Limb (tissue), 2 donors: Measurements from ENCODE around the gene NDUFA8.

Experiments used
- DNase-seq, 2 donors: peaks; one replicate each; pipeline ENCODE4 v3.0.0-alpha.2; 2016; ENCODE audit errors: extremely low spot score in 2 of 2

The NDUFA8 gene

GRCh38 chr9:122184551-122184950 is 25.0 kb upstream of the NDUFA8 start:
- no peak for DNase-seq

GRCh38 chr9:122183501-122183900 is 23.9 kb upstream of the NDUFA8 start:
- no peak for DNase-seq

GRCh38 chr9:122180633-122181032 is 21.1 kb upstream of the NDUFA8 start:
- DNase-seq = no peak

GRCh38 chr9:122179690-122180074 is 20.1 kb upstream of the NDUFA8 start:
- DNase-seq = no peak

- DNase-seq = no peak
Measured at GRCh38 chr9:122179054-122179689, 19.6 kb upstream of the NDUFA8 start.

GRCh38 chr9:122176916-122177315 is 17.3 kb upstream of the NDUFA8 start:
- DNase-seq = no peak

- DNase-seq = no peak
Measured at GRCh38 chr9:122173670-122174069, 14.1 kb upstream of the NDUFA8 start.

GRCh38 chr9:122172131-122172530 is 12.6 kb upstream of the NDUFA8 start:
- no peak for DNase-seq

- no peak for DNase-seq
Measured at GRCh38 chr9:122168356-122168755, 8.8 kb upstream of the NDUFA8 start.

- DNase-seq = no peak
Measured at GRCh38 chr9:122164286-122164685, 4.7 kb upstream of the NDUFA8 start.

- DNase-seq = no peak
Measured at GRCh38 chr9:122162415-122162814, 2.8 kb upstream of the NDUFA8 start.

GRCh38 chr9:122159925-122160246 is 307 bp upstream of the NDUFA8 start:
- no peak for DNase-seq

- DNase-seq = no peak
Measured at GRCh38 chr9:122158202-122158601, 1.4 kb downstream of the NDUFA8 start.

GRCh38 chr9:122155796-122156195 is 3.8 kb downstream of the NDUFA8 start:
- no peak for DNase-seq

- no peak for DNase-seq
Measured at GRCh38 chr9:122151267-122151828, 8.2 kb downstream of the NDUFA8 start.

GRCh38 chr9:122145592-122145863 is 14.1 kb downstream of the NDUFA8 start:
- no peak for DNase-seq

- DNase-seq = no peak
Measured at GRCh38 chr9:122144836-122145591, 14.6 kb downstream of the NDUFA8 start.

- DNase-seq = no peak
Measured at GRCh38 chr9:122143876-122144405, 15.6 kb downstream of the NDUFA8 start.

- no peak for DNase-seq
Measured at GRCh38 chr9:122143296-122143695, 16.3 kb downstream of the NDUFA8 start.

GRCh38 chr9:122141671-122142070 is 17.9 kb downstream of the NDUFA8 start:
- no peak for DNase-seq

GRCh38 chr9:122140368-122141193 is 19.0 kb downstream of the NDUFA8 start:
- DNase-seq = no peak
